Measurements from ENCODE around the gene RPL9.

GRCh38 chr4:39452860-39453587 lies 5.7 kb downstream of the RPL9 start:
- no peak for TF ChIP-seq FOXP4 (CRISPR knock-in tag; IDR thresholded peaks at IDR 0.05)
- TF ChIP-seq POLR2AphosphoS5 (IDR thresholded peaks at IDR 0.05; ENCODE audit: low read depth, low read length), result no peak; the same call in none of the 2 replicates
- no peak for TF ChIP-seq CREB3 (CRISPR knock-in tag; IDR thresholded peaks at IDR 0.05)
- TF ChIP-seq RXRA (CRISPR knock-in tag; IDR thresholded peaks at IDR 0.05), result no peak
- TF ChIP-seq CBX2 (IDR thresholded peaks at IDR 0.05; ENCODE audit: low read depth, low read length), result no peak
- TF ChIP-seq CBX2 (CRISPR knock-in tag; IDR thresholded peaks at IDR 0.05; ENCODE audit: low read depth), result no peak
- no peak for TF ChIP-seq ZNF580 (CRISPR knock-in tag; IDR thresholded peaks at IDR 0.05; ENCODE audit: borderline replicate concordance, low read depth)
- no peak for TF ChIP-seq CHD2 (IDR thresholded peaks at IDR 0.05; ENCODE audit: low read depth, low read length)
- TF ChIP-seq MBD4 (IDR thresholded peaks at IDR 0.05; ENCODE audit: borderline replicate concordance, low read length), result 0 out of 2 replicates have a peak, but pooled peaks have one; percentile 18
- TF ChIP-seq MAZ (IDR thresholded peaks at IDR 0.05; ENCODE audit: borderline replicate concordance, low read depth, low read length), result no peak
- no peak for TF ChIP-seq MAZ (CRISPR knock-in tag; IDR thresholded peaks at IDR 0.05; ENCODE audit: low read depth)
- TF ChIP-seq HOXA7 (CRISPR knock-in tag; IDR thresholded peaks at IDR 0.05), result no peak
- no peak for TF ChIP-seq ZNF317 (CRISPR knock-in tag; IDR thresholded peaks at IDR 0.05)
- no peak for TF ChIP-seq NFIC (IDR thresholded peaks at IDR 0.05; ENCODE audit: low read length)
- no peak for TF ChIP-seq CTCF (CRISPR knock-in tag; IDR thresholded peaks at IDR 0.05)
- no peak for TF ChIP-seq KDM5B (CRISPR knock-in tag; IDR thresholded peaks at IDR 0.05; ENCODE audit: borderline replicate concordance)

Measured in HepG2 (cell line).